Measurements from ENCODE around the gene LNPEP. TPM values are rescaled to one million over a fixed set of nuclear protein-coding genes. Genes with fewer than 3 reads are reported as not detected.

Gene LNPEP
- total and polyA plus RNA-seq, 2 of the 13 experiments (the other 11 are each of a cell fraction or from before 2014, with no cell fraction given) = 8.0 to 16.9 TPM

DNA sequence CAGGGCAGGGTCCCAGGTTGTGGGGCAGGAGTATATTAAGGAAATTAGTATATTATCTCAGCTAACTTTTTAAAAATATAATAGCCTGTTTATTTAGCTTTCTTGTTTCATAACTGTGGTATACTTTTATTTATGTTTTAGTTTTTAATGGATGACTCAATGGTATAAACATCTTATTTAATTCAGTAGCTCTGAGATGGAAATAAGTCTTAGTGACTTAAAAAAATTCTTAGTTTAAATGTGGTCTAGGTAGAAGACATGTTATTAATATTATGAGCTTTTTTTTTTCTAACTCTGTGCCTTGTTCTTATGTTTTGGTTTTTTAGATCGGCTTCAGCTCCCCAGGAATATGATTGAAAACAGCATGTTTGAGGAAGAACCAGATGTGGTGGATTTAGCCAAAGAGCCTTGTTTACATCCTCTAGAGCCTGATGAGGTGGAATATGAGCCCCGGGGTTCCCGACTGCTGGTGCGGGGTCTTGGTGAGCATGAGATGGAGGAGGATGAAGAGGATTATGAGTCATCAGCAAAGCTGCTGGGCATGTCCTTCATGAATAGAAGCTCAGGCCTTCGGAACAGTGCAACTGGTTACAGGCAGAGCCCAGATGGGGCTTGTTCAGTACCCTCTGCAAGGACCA is 43.1 kb downstream of the LNPEP start:
- no peak for DNase-seq (ENCODE audit: low spot score)
- no TSS peak for BruUV-seq (replicated peaks)
- Histone ChIP-seq H2AFZ (ENCODE audit: low read length) (no peak overlapping the region), H3K27ac (ENCODE audit: extremely low read length, insufficient read depth, low read length) (no peak overlapping the region), H3K36me3 (replicated peaks in 1 of 2; ENCODE audit: control insufficient read depth in 1 of 2, insufficient read depth in 2 of 2, low read length in 2 of 2) (peaks cover 3 to 15% of the 10 kb centered on the region in 2 experiments), H3K27me3 (ENCODE audit: control insufficient read depth in 1 of 2, insufficient read depth in 2 of 2, low read length in 2 of 2) (no peaks in the 10 kb centered on the region), H3K4me2 (ENCODE audit: low read depth, low read length) (no peak overlapping the region), H3K79me2 (ENCODE audit: insufficient read depth, low read length) (no peaks in the 10 kb centered on the region), H3K9ac (ENCODE audit: insufficient read depth, low read depth, low read length) (no peak overlapping the region), H3K9me3 (ENCODE audit: low read length) (no peaks in the 10 kb centered on the region), H3K4me3 (replicated peaks in 1 of 3; ENCODE audit: insufficient read depth in 1 of 3, low read depth in 2 of 3, low read length in 3 of 3) (no peak overlapping the region), H4K20me1 (ENCODE audit: insufficient read depth, low read length) (no peaks in the 10 kb centered on the region), H3K4me1 (ENCODE audit: insufficient read depth, low read length) (no peaks in the 10 kb centered on the region)
- in situ Hi-C loops (cut with HindIII; ENCODE audit: extremely low pct_ligation_motif_present, low pct_unique_long_range_greater_than_20kb) (no loop called here), intact Hi-C loops (cut with micrococcal nuclease; ENCODE audit: unreplicated experiment) (no loop called here)
- CTCF ChIA-PET (ENCODE audit: low intra/inter-chr PET ratio, low total read pairs) = no interaction called here
- no peak for ATAC-seq
- POLR2A ChIA-PET = no interaction called here
- no peak for FAIRE-seq
- TF ChIP-seq, protein P1, sequence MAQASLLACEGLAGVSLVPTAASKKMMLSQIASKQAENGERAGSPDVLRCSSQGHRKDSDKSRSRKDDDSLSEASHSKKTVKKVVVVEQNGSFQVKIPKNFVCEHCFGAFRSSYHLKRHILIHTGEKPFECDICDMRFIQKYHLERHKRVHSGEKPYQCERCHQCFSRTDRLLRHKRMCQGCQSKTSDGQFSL (CRISPR knock-in tag; IDR thresholded peaks at IDR 0.05) = no peak
- TF ChIP-seq FOXM1 (CRISPR knock-in tag; IDR thresholded peaks at IDR 0.05) (no peak), ZNF124 (CRISPR knock-in tag; IDR thresholded peaks at IDR 0.05) (no peak), ZBTB7B (CRISPR knock-in tag; IDR thresholded peaks at IDR 0.05) (no peak), DNMT3B (CRISPR knock-in tag; conservative IDR thresholded peaks at IDR 0.05) (no peak), AKNA (CRISPR knock-in tag; IDR thresholded peaks at IDR 0.05; ENCODE audit: borderline replicate concordance) (no peak), MATR3 (CRISPR knock-in tag; IDR thresholded peaks at IDR 0.05) (no peak), HNRNPL (IDR thresholded peaks at IDR 0.05; ENCODE audit: low read depth, low read length) (no peak)
- TF ChIP-seq, protein P2, sequence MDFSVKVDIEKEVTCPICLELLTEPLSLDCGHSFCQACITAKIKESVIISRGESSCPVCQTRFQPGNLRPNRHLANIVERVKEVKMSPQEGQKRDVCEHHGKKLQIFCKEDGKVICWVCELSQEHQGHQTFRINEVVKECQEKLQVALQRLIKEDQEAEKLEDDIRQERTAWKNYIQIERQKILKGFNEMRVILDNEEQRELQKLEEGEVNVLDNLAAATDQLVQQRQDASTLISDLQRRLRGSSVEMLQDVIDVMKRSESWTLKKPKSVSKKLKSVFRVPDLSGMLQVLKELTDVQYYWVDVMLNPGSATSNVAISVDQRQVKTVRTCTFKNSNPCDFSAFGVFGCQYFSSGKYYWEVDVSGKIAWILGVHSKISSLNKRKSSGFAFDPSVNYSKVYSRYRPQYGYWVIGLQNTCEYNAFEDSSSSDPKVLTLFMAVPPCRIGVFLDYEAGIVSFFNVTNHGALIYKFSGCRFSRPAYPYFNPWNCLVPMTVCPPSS (IDR thresholded peaks at IDR 0.05) = no peak
- 95% methylated on average over 5 of the region's 5 CpGs for WGBS (ENCODE audit: low lambda C conversion rate)

All from HepG2 (cell line).